GM10248 (cell line): Measurements from ENCODE around the gene TEKT5.
"Not testable (repeated sequence)": the region's sequence is repeated elsewhere in the genome, so short reads cannot be mapped to it uniquely, and the experiment has no call there.

Source experiments
- CTCF ChIA-PET: fragments of 300-600 bp; sonication (Branson Sonifier 250); formaldehyde crosslinking; extraction: SDS; loops from one replicate; lab custom pipeline; 2021; ENCODE audit warnings: antibody characterized with exemption; lab: Yijun Ruan, JAX
- POLR2A ChIA-PET: fragments of 350-650 bp; sonication (Branson Sonifier 250); formaldehyde crosslinking; extraction: SDS; loops from one replicate; lab custom pipeline; 2020; ENCODE audit warnings: antibody characterized with exemption; lab: Yijun Ruan, JAX
- DNase-seq: peaks from one replicate; pipeline ENCODE4 v3.0.0; 2012; ENCODE audit errors: extremely low spot score
- CTCF ChIP-seq: IDR thresholded peaks from 2 replicates; pipeline ENCODE4 v1.5.1; 2012; ENCODE audit warnings: mild to moderate bottlenecking, low read depth; ENCODE audit errors: extremely low read depth, missing control alignments, control extremely low read depth

Gene TEKT5

DNA sequence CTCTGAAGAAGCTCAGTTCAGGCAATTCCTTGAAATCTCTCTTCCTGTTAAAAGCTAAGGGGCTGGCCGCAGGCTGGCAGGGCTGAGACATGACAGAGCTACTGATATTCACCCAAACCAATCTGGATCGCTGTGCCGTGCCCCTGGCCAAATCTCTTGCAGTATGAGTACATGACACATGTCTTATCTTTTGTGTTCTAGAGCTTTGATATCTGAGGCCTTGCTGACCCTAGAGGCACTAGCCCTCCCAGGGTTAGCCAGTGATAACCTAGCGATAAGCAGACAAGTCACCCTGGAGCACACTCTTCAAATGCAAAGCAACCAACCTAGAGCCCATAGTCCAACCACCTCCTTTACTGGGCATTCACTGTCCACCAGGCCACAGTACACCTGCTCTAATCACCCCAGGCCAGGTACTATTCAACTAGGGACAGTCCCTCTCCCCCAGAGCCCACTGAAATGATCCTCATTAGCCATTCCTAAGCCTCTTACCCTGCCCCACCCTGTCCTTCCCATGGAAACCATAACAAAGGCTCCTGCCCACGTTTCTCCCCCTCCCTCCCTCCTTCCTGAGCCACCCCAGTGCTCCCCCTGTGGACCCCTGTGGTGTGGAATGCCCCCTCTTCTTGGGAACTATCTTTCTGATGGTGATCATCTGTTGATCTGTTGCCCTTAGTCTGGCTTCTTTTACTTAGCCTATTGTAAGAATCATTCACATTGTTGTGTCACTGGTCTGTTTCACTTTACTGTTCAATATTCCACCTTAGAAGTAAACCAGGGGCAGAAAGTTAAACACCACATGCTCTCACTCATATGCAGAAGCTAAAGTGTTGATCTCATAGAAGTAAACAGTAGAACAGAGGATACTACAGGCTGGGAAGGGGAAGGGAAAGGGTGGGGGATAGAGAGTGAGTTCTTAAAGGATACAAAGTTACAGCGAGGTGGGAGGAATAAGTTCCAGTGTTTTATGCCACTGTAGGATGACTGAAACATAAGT, 52.5 kb downstream of the TEKT5 start:
- CTCF ChIA-PET: interaction anchor here (0.9 to 1.7 kb wide), 2 partner anchors 8 to 127 kb away, joined by 3 read pairs; no protein-coding TSS in a partner anchor
- no peak for DNase-seq
- POLR2A ChIA-PET: no interaction called here
- no peak for TF ChIP-seq CTCF

DNA sequence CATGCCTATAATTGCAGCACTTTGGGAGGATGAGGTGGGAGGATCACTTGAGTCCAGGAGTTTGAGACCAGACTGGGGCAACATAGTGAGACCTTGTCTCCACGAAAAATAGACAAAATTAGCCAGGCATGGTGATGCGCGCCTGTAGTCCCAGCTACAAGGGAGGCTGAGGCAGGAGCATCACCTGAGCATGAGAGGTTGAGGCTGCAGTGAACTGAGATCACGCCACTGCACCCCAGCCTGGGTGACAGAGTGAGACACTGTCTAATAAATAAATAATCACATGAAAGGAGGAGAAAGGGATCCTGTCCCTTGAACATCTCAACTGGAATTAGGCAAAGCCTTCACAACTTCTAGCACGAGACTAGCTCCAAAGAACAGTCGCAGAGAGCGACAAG, 53.2 kb downstream of the TEKT5 start:
- no peak for TF ChIP-seq CTCF
- CTCF ChIA-PET: interaction anchor here (0.9 to 1.7 kb wide), 2 partner anchors 8 to 127 kb away, joined by 3 read pairs; no protein-coding TSS in a partner anchor
- POLR2A ChIA-PET: no interaction called here
- no peak for DNase-seq

- CTCF ChIA-PET: interaction anchor here (1.2 kb wide), 1 partner anchor 384 kb away, joined by 3 read pairs; no protein-coding TSS in a partner anchor
- POLR2A ChIA-PET: no interaction called here
These were observed 53.8 kb downstream of the TEKT5 start for GRCh38 chr16:10640934-10641333.

DNA sequence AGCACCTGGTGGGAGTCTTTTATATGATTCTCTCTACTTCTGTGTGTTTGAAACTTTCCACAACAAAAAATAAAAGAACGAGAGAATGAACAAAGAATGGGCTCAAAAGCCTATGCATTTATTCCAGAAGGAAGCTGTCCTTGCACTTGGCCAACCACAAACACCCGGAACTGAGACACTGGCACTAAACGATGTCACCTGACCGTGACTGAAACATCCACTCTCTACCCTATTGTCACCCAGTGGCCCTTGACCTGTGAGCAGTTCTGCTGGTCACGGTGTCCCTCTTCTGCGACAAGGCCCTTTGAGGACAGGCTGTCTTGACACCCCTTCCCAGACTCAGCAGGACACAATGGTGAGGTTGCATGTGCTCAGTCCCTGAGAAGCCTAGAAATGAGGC, 56.6 kb downstream of the TEKT5 start:
- ChIA-PET POLR2A (no interaction called here), CTCF (no interaction called here)
- TF ChIP-seq CTCF: no peak
- DNase-seq: no peak

More at GRCh38 chr16:10640934-10641333, 53.8 kb downstream of the TEKT5 start:
- no peak for TF ChIP-seq CTCF
- DNase-seq: no peak

GRCh38 chr16:10637337-10638037, 57.2 kb downstream of the TEKT5 start:
- no peak for TF ChIP-seq CTCF
- ChIA-PET CTCF (no interaction called here), POLR2A (no interaction called here)
- no peak for DNase-seq

DNA sequence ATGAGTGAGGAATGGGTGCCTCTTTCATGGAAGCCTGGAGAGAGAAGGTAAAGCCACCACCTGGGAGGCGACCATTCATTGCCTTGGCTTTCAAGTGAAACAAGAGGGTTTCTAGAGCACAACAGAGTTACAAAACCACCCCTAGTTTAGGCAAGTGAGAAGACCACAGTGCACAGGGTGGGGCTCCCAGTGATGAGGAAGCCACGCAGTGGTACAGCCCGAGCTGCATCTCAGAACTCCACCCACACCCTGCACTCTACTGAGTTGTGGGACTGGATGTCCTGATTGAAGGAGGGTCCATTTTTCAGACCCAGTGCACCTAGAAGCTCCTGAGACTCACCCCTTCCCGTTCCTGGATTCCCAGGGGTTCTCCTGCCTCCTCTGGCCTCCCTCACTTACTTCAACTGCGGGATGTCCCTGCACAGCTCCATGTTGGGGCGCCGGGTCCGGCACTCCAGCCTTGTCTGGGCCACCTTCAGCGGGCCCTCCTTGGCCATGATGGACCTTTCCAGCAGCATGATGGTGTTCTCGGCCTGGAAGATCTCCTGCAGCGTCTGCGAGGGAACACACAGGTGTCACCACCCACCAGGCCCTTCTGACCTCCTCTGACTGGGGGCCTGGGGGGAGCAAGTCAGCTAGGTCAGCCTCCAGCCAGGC, 59.2 kb downstream of the TEKT5 start:
- no peak for TF ChIP-seq CTCF
- ChIA-PET POLR2A (no interaction called here), CTCF (interaction anchor here (1.9 kb wide), 1 partner anchor 34 kb away, joined by 6 read pairs; no protein-coding TSS in a partner anchor)
- DNase-seq: no peak

GRCh38 chr16:10633429-10633828, 61.3 kb downstream of the TEKT5 start:
- DNase-seq, POLR2A ChIA-PET: not testable (repeated sequence)
- CTCF ChIA-PET: interaction anchor here (1.0 kb wide), 1 partner anchor 16 kb away, joined by 3 read pairs; no protein-coding TSS in a partner anchor
